ENCODE data around the gene NBPF20.
"Not testable (repeated sequence)": the region's sequence is repeated elsewhere in the genome, so short reads cannot be mapped to it uniquely, and the experiment has no call there.

DNA sequence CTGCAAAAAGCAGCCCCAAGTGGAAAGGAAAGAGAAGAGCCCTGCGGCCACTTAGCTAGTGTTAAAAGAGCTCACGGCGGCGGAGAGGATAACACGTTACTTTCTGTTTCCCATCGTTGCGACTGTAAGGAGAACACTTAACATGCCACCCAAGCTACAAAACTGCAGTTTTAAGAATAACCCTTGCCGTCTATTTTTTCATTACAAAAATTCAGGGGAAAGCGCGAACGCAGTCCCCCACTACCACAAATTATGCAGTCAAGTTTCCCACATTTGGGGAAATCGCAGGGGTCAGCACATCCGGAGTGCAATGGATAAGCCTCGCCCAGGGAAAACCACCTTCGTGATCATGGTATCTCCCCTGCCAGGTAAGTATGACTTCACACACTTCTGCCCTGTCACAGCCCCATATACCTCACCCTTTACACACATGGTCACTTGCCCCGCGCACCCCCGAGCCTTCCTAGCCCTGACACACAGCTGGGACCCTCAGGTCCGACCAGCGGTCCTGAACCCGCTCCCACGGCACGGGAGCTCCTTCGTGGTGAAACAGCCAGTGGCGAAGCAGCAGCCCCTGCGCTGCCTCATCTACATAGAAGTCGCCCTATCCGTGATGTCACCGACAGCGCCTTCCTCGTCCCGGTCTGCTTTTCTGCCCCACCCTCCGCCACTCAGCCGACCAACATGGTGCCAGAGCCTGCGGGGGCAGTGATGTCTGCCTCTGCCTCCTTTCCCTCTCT, 40.2 kb upstream of the NBPF20 start:
- not testable (repeated sequence) for TF ChIP-seq LEF1 (IDR thresholded peaks at IDR 0.05; ENCODE audit: borderline replicate concordance); FOXM1 (IDR thresholded peaks at IDR 0.05; ENCODE audit: borderline replicate concordance); FOXA1 (IDR thresholded peaks at IDR 0.05); HDGF (IDR thresholded peaks at IDR 0.05; ENCODE audit: borderline replicate concordance); BHLHE40 (IDR thresholded peaks at IDR 0.05; ENCODE audit: borderline replicate concordance); ARNT (IDR thresholded peaks at IDR 0.05)
